HEK293 (cell line): ENCODE data around the gene RNF149.
A peak's percentile ranks its signal among the peaks of the same experiment; 100 is the strongest.

Source experiments
- CTCF ChIA-PET: fragments of 350-600 bp; formaldehyde crosslinking; extraction: SDS; loops from one replicate; lab custom pipeline; 2021; ENCODE audit warnings: antibody characterized with exemption; lab: Yijun Ruan, JAX
- POLR2A ChIA-PET: fragments of 300-600 bp; formaldehyde crosslinking; extraction: SDS; loops from one replicate; lab custom pipeline; 2020; ENCODE audit warnings: antibody characterized with exemption, inconsistent platforms; lab: Yijun Ruan, JAX
- H3K27ac ChIP-seq: fragments of 200-500 bp; sonication (Bioruptor generic); 2 replicates; pipeline ENCODE4 v1.5.1; 2014; ENCODE audit warnings: low read depth, low read length, control low read depth, inconsistent platforms; ENCODE audit errors: extremely low read depth
- H3K36me3 ChIP-seq, 2 experiments: fragments of 200-500 bp in 1 of 2; sonication (Bioruptor generic) in 1 of 2; 1 replicate in 1 of 2; 2 replicates in 1 of 2; pipeline ENCODE4 v1.5.1; 2014 to 2017; ENCODE audit warnings: inconsistent platforms in 2 of 2, low read length in 2 of 2; ENCODE audit not compliant: control insufficient read depth in 2 of 2, insufficient read depth in 1 of 2
- H3K4me1 ChIP-seq: fragments of 200-500 bp; sonication (Bioruptor generic); 2 replicates; pipeline ENCODE4 v1.5.1; 2014; ENCODE audit warnings: mild to moderate bottlenecking, low read length, inconsistent platforms; ENCODE audit not compliant: control insufficient read depth, insufficient read depth
- H3K4me3 ChIP-seq: 2 replicates; pipeline ENCODE4 v1.5.1; 2011; ENCODE audit warnings: low read depth, mild to moderate bottlenecking, control low read depth, low read length, moderate library complexity
- H3K9me3 ChIP-seq: fragments of 200-500 bp; sonication (Bioruptor generic); 2 replicates; pipeline ENCODE4 v1.5.1; 2014; ENCODE audit warnings: low read depth, low read length, inconsistent platforms; ENCODE audit not compliant: control insufficient read depth, insufficient read depth
- KLF16 ChIP-seq: fragments of 450-650 bp; formaldehyde crosslinking; IDR thresholded peaks from 2 replicates; pipeline ENCODE4 v1.5.1; 2017; ENCODE audit warnings: missing biosample characterization, missing genetic modification characterization
- TCF7L2 ChIP-seq: IDR thresholded peaks from 2 replicates; pipeline ENCODE4 v1.6.1; 2011; ENCODE audit warnings: low read depth, mild to moderate bottlenecking, inconsistent platforms, low read length, moderate library complexity, borderline replicate concordance
- ZNF133 ChIP-seq: fragments of 450-650 bp; formaldehyde crosslinking; IDR thresholded peaks from 2 replicates; pipeline ENCODE4 v1.5.1; 2016; ENCODE audit warnings: missing biosample characterization, missing genetic modification characterization
- ZNF2 ChIP-seq: fragments of 450-650 bp; formaldehyde crosslinking; IDR thresholded peaks from 2 replicates; pipeline ENCODE4 v1.5.1; 2016; ENCODE audit warnings: missing biosample characterization, missing genetic modification characterization
- ZNF394 ChIP-seq: fragments of 450-650 bp; formaldehyde crosslinking; IDR thresholded peaks from 2 replicates; pipeline ENCODE4 v1.5.1; 2016; ENCODE audit warnings: missing biosample characterization, missing genetic modification characterization, mild to moderate bottlenecking, moderate library complexity, borderline replicate concordance
- ZNF610 ChIP-seq: fragments of 450-650 bp; formaldehyde crosslinking; IDR thresholded peaks from 2 replicates; pipeline ENCODE4 v1.5.1; 2016; ENCODE audit warnings: missing biosample characterization, missing genetic modification characterization, borderline replicate concordance
- ZNF654 ChIP-seq: fragments of 450-650 bp; formaldehyde crosslinking; IDR thresholded peaks from 2 replicates; pipeline ENCODE4 v1.5.1; 2016; ENCODE audit warnings: low read depth, missing biosample characterization, missing genetic modification characterization
- ZSCAN23 ChIP-seq: fragments of 450-650 bp; formaldehyde crosslinking; IDR thresholded peaks from 2 replicates; pipeline ENCODE4 v1.5.1; 2016; ENCODE audit warnings: missing biosample characterization, missing genetic modification characterization
- TF ChIP-seq, protein P1 (sequence below): fragments of 450-650 bp; formaldehyde crosslinking; IDR thresholded peaks from 2 replicates; pipeline ENCODE4 v1.5.1; 2016; ENCODE audit warnings: missing biosample characterization, missing genetic modification characterization, borderline replicate concordance
- TF ChIP-seq, protein P2 (sequence below): fragments of 450-650 bp; formaldehyde crosslinking; IDR thresholded peaks from 2 replicates; pipeline ENCODE4 v1.5.1; 2016; ENCODE audit warnings: missing biosample characterization, missing genetic modification characterization

RNF149 gene

DNA sequence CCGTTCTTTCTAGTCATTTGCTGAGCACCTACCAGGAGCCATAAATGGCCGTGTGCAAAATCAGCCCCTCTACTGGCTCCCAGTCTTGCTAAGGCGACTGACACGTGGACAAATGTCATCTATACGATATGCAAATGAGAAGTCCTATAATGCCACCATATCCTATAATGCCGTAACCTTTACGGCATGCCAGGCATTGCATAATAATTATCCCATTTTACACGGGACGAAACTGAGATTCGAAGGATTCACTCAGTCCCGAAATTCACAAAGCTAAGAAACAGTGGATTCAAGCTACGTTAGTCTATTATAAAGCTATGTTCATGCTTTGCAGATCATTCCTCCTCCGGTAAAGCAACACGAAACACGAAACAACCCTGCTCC is 34.1 kb upstream of the RNF149 start (continued):
- TF ChIP-seq TCF7L2 = no peak

DNA sequence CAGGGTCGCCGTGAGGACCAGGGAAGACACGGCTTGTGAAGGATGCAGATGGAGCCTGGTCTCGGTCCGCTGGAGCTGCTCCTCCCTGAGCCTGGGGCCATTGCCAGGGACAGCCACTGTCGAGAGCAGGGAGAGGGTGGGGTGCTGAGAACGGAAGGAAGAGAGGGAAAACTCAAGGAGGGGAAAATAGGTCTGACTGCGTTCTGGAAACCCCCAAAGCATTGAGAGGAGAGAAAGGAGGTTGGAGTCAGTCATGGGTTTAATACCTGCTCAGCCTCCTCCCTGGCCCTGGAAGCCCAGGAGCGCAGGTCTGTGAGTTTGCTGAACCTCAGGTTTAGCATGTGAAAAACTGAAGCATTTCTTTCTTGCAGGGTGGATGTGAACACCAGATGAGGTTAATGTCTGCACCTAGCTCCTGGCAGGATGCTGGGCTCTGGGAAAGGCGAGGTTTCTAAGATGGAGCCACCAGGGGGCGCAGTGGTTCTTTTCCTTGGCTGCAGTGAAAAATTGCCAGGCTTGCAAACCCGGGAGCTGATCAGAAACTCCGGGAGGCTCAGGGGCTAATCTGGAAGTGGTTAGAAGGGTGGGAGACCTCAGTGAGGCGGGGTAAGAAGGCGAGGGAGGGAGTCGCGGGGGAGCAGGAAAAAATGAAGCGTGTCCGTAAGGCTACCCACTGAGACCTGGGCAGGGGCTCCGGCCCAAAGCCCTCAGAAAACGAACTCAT is 33.6 kb upstream of the RNF149 start:
- Histone ChIP-seq H3K4me1 (no peaks in the 10 kb centered on the region), H3K4me3 (no peak overlapping the region)
- POLR2A ChIA-PET = interaction anchor here (0.9 to 1.5 kb wide), 3 partner anchors 33 to 905 kb away, joined by 4 to 7 read pairs (median 4); partner anchors contain the start of gene RNF149

DNA sequence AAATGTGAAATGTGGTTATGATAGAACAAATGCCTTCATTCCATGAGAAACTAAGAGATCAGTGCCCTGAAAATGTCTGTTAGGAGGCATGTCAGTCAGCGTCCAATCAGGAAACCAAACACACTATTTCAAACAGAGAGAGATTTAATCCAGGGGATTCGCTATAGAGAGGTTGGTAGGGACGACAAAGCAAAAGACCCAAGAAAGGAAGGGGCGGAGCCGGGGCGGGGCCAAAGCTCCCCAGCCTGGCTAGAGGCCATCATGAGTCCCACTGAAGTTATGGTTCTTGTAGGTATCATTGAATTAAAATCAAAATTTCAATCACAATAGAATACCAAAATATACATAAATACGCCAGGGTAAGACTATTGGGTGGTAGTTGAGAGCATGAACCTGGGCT is 32.9 kb upstream of the RNF149 start:
- Histone ChIP-seq H3K4me3 (no peak overlapping the region), H3K27ac (no peak overlapping the region), H3K9me3 (no peaks in the 10 kb centered on the region), H3K4me1 (no peaks in the 10 kb centered on the region), H3K36me3 (no peaks in the 10 kb centered on the region)
- CTCF ChIA-PET = interaction anchor here (0.6 to 2.6 kb wide), 32 partner anchors 8 to 902 kb away, joined by 3 to 32 read pairs (median 4); partner anchors contain the start of gene CREG2
- POLR2A ChIA-PET = interaction anchor here (1.5 kb wide), 2 partner anchors 33 to 90 kb away, joined by 4 read pairs; partner anchors contain the start of gene RNF149
- TF ChIP-seq ZNF133 (tag by site-specific recombination) (no peak), KLF16 (tag by site-specific recombination) (no peak), ZNF610 (no peak)
- TF ChIP-seq, protein P1, sequence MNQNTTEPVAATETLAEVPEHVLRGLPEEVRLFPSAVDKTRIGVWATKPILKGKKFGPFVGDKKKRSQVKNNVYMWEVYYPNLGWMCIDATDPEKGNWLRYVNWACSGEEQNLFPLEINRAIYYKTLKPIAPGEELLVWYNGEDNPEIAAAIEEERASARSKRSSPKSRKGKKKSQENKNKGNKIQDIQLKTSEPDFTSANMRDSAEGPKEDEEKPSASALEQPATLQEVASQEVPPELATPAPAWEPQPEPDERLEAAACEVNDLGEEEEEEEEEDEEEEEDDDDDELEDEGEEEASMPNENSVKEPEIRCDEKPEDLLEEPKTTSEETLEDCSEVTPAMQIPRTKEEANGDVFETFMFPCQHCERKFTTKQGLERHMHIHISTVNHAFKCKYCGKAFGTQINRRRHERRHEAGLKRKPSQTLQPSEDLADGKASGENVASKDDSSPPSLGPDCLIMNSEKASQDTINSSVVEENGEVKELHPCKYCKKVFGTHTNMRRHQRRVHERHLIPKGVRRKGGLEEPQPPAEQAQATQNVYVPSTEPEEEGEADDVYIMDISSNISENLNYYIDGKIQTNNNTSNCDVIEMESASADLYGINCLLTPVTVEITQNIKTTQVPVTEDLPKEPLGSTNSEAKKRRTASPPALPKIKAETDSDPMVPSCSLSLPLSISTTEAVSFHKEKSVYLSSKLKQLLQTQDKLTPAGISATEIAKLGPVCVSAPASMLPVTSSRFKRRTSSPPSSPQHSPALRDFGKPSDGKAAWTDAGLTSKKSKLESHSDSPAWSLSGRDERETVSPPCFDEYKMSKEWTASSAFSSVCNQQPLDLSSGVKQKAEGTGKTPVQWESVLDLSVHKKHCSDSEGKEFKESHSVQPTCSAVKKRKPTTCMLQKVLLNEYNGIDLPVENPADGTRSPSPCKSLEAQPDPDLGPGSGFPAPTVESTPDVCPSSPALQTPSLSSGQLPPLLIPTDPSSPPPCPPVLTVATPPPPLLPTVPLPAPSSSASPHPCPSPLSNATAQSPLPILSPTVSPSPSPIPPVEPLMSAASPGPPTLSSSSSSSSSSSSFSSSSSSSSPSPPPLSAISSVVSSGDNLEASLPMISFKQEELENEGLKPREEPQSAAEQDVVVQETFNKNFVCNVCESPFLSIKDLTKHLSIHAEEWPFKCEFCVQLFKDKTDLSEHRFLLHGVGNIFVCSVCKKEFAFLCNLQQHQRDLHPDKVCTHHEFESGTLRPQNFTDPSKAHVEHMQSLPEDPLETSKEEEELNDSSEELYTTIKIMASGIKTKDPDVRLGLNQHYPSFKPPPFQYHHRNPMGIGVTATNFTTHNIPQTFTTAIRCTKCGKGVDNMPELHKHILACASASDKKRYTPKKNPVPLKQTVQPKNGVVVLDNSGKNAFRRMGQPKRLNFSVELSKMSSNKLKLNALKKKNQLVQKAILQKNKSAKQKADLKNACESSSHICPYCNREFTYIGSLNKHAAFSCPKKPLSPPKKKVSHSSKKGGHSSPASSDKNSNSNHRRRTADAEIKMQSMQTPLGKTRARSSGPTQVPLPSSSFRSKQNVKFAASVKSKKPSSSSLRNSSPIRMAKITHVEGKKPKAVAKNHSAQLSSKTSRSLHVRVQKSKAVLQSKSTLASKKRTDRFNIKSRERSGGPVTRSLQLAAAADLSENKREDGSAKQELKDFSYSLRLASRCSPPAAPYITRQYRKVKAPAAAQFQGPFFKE (tag by site-specific recombination) = no peak

More for the DNA sequence above, 33.6 kb upstream of the RNF149 start:
- CTCF ChIA-PET = interaction anchor here (0.5 to 2.6 kb wide), 45 partner anchors 7 to 1341 kb away, joined by 3 to 32 read pairs (median 4); partner anchors contain the start of genes CREG2 and RNF149
- Histone ChIP-seq H3K36me3 (no peaks in the 10 kb centered on the region), H3K9me3 (no peaks in the 10 kb centered on the region), H3K27ac (no peak overlapping the region)
- TF ChIP-seq ZNF2 (tag by site-specific recombination) (0 out of 2 replicates have a peak, but pooled peaks have one; percentile 53), ZNF394 (tag by site-specific recombination) (no peak), ZNF654 (tag by site-specific recombination) (peak; percentile 59), ZSCAN23 (no peak)
- TF ChIP-seq, protein P2, sequence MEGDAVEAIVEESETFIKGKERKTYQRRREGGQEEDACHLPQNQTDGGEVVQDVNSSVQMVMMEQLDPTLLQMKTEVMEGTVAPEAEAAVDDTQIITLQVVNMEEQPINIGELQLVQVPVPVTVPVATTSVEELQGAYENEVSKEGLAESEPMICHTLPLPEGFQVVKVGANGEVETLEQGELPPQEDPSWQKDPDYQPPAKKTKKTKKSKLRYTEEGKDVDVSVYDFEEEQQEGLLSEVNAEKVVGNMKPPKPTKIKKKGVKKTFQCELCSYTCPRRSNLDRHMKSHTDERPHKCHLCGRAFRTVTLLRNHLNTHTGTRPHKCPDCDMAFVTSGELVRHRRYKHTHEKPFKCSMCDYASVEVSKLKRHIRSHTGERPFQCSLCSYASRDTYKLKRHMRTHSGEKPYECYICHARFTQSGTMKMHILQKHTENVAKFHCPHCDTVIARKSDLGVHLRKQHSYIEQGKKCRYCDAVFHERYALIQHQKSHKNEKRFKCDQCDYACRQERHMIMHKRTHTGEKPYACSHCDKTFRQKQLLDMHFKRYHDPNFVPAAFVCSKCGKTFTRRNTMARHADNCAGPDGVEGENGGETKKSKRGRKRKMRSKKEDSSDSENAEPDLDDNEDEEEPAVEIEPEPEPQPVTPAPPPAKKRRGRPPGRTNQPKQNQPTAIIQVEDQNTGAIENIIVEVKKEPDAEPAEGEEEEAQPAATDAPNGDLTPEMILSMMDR (tag by site-specific recombination) = peak; percentile 31; the same call in 1 of the 2 replicates
